GM12875 (cell line): ENCODE measurements around the gene RDH13.

Source experiments
- H3K4me3 ChIP-seq: one replicate; pipeline ENCODE4 v1.5.1; 2011; ENCODE audit warnings: low read depth, low read length, control low read depth
- TF ChIP-seq, protein P1 (sequence below): IDR thresholded peaks from 2 replicates; pipeline ENCODE4 v1.5.1; 2011; ENCODE audit warnings: low read depth, mild to moderate bottlenecking, control low read depth, inconsistent platforms, low read length, moderate library complexity, borderline replicate concordance; ENCODE audit not compliant: insufficient read depth

Gene RDH13

DNA sequence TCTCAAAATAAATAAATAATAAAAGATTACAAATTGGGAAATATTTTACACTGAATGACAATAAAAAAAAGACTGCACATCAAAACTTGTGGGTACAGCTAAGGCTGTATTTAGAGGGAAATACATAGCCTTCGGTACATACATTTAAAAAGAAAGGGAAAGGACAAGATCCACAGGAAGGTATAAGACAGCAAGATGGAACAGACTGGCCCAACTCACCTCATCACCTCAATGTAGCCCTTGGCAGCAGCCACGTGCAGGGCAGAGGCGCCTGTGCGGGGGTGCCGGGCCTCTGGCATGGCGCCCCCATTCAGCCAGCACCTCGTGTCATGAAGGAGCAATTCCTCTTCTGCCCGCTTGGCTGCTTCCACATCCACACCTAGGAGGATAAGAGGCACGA, 40.2 kb upstream of the RDH13 start:
- TF ChIP-seq, protein P1, sequence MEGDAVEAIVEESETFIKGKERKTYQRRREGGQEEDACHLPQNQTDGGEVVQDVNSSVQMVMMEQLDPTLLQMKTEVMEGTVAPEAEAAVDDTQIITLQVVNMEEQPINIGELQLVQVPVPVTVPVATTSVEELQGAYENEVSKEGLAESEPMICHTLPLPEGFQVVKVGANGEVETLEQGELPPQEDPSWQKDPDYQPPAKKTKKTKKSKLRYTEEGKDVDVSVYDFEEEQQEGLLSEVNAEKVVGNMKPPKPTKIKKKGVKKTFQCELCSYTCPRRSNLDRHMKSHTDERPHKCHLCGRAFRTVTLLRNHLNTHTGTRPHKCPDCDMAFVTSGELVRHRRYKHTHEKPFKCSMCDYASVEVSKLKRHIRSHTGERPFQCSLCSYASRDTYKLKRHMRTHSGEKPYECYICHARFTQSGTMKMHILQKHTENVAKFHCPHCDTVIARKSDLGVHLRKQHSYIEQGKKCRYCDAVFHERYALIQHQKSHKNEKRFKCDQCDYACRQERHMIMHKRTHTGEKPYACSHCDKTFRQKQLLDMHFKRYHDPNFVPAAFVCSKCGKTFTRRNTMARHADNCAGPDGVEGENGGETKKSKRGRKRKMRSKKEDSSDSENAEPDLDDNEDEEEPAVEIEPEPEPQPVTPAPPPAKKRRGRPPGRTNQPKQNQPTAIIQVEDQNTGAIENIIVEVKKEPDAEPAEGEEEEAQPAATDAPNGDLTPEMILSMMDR = no peak
- no peak overlapping the region for H3K4me3 ChIP-seq

DNA sequence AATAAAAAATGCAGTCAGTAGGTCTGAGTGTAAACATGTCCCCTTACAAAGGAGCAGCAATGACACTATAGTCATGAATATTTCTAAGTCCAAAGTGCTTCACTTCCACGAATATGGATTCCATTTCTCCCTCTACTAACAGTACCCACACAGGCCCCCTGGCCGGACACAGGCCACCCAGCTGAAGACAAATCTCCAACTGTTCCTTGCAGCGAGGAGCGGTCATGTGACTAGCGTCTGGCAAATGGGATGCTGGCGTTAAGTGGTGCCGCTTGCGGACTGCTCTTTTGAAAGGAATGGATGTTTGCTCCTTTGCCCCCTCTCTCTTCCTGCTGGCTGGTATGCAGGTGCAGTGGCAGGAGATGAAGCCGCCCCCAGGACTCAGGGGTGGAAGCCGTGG, 38.3 kb upstream of the RDH13 start:
- TF ChIP-seq, protein P1 = no peak
- no peak overlapping the region for H3K4me3 ChIP-seq

DNA sequence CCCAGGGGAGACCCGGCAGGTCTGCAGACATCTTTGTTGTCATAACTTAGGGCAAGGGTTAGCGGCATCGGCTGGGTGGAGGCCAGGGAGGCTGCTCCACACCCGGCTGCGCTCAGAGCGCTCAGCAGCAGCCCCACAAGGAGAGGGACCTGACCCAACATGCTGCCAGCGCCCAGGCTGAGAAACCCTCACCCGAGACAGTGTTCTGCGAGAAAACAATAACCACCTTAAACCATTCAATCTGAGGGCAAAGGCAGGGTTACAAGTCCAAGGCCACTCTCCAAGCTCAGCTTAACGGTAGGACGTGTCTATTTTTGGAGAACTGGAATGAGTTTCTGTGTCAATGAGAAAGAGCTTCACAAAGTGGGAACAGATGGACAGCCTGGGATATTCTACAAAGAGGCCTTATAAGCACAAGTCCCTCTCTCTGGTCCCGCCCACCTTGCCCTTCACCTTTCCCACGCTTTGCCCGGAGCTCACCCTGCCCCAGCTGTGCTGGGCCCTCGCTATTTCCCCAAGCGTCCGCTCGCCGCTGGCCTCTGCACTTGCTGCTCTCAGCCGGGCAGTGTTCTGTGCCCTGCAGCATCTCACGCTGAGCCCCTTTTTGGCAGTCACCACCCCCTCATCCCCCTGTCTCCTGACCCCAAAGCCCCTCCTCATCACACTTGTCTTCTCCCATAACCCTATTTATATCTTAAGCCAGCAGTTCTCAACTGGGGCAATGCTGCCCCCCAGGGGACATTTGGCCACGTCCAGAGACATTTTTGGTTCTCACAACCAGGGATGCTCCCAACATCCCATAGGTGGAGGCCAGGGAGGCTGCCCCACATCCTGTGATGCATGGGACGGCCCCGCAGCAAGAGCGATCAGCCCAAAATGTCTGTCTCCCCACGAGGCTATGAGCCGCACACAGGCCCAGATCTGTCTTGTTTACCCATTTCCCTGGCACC, 36.9 kb upstream of the RDH13 start:
- H3K4me3 ChIP-seq = no peak overlapping the region
- TF ChIP-seq, protein P1 = no peak

DNA sequence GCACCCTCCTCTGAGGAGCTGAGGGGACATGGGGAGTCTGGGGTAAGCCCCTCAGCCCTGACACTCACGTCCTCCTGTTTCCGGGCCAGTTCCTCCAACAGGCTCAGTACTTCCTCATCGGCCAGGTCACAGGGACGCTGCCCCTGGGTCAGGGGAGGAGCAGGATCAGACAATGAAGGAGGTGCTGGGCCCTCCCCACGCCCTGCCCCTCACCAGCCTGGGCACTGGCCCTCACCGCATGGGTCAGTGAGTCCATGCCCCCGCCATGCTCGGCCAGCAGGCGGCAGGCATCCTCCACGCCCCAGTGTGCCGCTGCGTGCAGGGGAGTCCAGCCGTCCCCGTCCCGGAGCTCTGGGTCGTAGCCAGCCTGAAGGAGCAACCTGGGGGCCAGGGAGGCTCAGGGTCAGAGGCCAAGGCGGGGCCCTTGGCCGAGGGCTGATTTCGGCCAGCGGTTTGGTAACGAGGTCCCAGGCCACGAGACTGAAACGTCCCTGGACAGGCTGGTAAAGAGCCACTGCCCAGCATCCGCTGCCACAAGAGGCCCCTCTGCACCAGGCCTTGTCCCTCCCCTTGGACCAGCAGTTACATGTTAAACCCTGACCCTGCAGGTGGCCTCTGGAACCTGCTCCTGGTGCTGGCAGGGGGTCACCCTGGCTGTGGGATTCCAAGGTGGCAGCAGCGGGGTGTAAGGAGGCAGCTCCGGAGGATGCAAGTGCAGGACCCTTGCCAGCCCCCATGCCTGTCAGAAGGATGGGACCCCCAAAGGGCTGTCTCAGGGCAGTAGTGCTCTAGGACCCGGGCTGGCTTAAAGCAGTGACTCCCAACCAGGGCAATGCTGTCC, 36.0 kb upstream of the RDH13 start:
- no peak overlapping the region for H3K4me3 ChIP-seq
- TF ChIP-seq, protein P1 = 0 out of 2 replicates have a peak, but pooled peaks have one; percentile 2

DNA sequence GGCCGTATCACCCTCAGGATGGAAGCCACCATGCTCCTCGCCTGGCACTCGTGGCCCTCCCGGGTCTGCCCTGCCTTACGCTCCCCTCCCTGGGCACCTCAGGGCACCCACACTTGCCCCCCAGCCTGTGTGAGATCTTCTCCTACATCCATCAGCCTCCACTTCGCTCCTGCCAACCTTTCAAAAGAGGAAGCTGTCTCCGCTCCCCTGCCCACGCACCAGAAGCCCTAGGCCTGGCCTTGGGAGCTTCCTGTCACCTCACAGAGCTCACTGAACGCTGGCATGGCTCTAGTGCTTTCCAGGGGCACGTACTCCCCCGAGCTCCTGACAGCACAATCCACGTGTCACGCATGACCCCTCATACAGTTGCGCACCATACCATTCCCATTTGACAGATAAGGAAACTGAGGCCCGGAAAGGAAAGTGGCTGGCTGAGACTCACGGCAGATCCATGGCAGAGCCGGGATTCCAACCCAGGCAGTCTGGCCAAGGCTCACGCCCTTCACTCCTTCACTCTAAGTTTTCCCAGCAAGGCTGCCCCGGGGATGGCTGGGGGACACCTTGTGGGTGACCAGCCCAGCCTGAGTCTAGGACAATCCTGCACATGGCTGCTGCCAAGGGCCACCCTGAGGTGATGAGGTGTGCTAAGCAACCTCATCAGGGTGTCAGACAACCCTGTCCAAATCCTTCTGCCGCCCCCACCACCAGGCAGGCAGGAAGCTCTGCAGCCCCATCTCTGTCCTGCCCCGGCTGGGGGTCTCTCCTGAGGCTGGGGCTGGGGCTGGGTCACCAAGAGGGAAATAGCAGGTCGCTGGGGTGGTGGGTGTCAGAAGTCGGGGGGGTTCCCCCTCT, 35.1 kb upstream of the RDH13 start:
- TF ChIP-seq, protein P1 = no peak
- no peak overlapping the region for H3K4me3 ChIP-seq

DNA sequence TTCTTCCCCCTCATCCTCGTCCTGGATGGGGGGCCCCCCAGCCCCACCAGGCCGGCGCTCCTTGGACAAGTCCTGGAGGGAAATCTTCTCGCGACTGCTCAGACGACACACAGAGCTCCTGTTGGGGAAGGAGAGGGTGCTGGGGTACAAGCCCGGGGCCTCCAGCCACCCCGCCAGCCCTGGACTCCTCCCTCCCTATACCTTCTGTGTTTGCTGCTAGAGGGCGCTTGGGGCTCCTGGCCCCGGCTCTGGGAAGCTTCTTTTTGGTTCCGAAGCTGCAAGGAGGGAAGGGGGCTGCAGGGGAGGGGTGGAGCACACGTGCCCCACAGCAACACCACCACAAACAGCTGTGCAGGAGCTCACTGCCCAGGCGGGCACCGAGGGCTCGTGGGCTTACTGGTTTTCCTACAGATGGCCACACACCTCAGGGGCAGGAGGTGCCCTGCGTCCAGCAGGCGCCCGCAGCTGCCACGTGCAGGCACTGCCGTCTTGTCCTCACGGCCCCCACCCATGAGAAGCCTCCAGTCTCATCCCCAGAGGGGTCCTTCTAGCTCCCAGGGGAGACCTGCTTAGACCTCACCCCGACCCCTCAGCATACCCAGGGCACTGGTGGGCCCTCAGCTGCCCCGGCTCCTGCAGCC, 33.2 kb upstream of the RDH13 start:
- H3K4me3 ChIP-seq = no peak overlapping the region
- TF ChIP-seq, protein P1 = no peak
